GM12878 (cell line): ENCODE results near the gene GPR108. TPM values are rescaled to one million over a fixed set of nuclear protein-coding genes. Genes with fewer than 3 reads are reported as not detected.

Source experiments
- BCL3 ChIP-seq: IDR thresholded peaks from 2 replicates; pipeline ENCODE4 v1.6.1; 2011; ENCODE audit warnings: borderline replicate concordance, low read depth, mild to moderate bottlenecking, moderate library complexity, low read length; ENCODE audit not compliant: insufficient read depth, poor library complexity, severe bottlenecking
- IRF4 ChIP-seq: IDR thresholded peaks from 2 replicates; pipeline ENCODE4 v1.6.1; 2011; ENCODE audit warnings: low read depth, low read length
- KLF5 ChIP-seq: fragments of 450-650 bp; IDR thresholded peaks from 2 replicates; pipeline ENCODE4 v1.6.1; 2014; ENCODE audit warnings: mild to moderate bottlenecking; ENCODE audit not compliant: partially characterized antibody
- NR2C1 ChIP-seq: fragments of 450-650 bp; IDR thresholded peaks from 2 replicates; pipeline ENCODE4 v1.6.1; 2017; ENCODE audit warnings: antibody characterized with exemption, mild to moderate bottlenecking, moderate library complexity
- RELB ChIP-seq: fragments of 450-650 bp; IDR thresholded peaks from 2 replicates; pipeline ENCODE4 v1.6.1; 2017; ENCODE audit warnings: low read depth, mild to moderate bottlenecking, moderate library complexity
- SPI1 ChIP-seq: IDR thresholded peaks from 2 replicates; pipeline ENCODE4 v1.6.1; 2011; ENCODE audit warnings: low read depth, mild to moderate bottlenecking, low read length, moderate library complexity, borderline replicate concordance; ENCODE audit not compliant: insufficient read depth
- SRF ChIP-seq, 2 experiments: IDR thresholded peaks; 2 replicates each; pipeline ENCODE4 v1.6.1; 2011; ENCODE audit warnings: low read depth in 2 of 2, low read length in 2 of 2, mild to moderate bottlenecking in 1 of 2, moderate library complexity in 1 of 2
- ZBTB4 ChIP-seq: fragments of 450-650 bp; formaldehyde crosslinking; IDR thresholded peaks from 2 replicates; pipeline ENCODE4 v1.4.0; 2022; ENCODE audit warnings: mild to moderate bottlenecking, moderate library complexity
- polyA plus RNA-seq, 11 experiments: library from polyadenylated mRNA; depleted of rRNA in 4 of 11; unstranded in 6 of 11; stranded (reverse) in 5 of 11; fragments of >200 nt; fragmentation: Nextera tagmentation in 4 of 11; fragmentation: Illumina TruSeq in 1 of 11; extraction: Ambion mirVana in 4 of 11; extraction: Trizol in 1 of 11; gene quantifications; 1 replicate in 1 of 11; 2 replicates in 10 of 11; pipeline versions ENCODE4 v1.2.1 to v1.2.3, GENCODE V29; 2011 to 2016; ENCODE audit warnings: inconsistent platforms in 2 of 11, missing spikeins in 2 of 11, low read depth in 1 of 11
- total RNA-seq, 4 experiments: library from RNA; depleted of rRNA in 3 of 4; stranded (reverse); fragments of >200 nt in 3 of 4; fragmentation: Illumina TruSeq in 1 of 4; extraction: Trizol in 1 of 4; gene quantifications; 2 replicates each; pipeline versions ENCODE4 v1.2.1 to v1.2.3, GENCODE V29; 2013 to 2021

The GPR108 gene
- total and polyA plus RNA-seq, 10 of the 15 experiments (the other 5 are each of a cell fraction or from before 2014, with no cell fraction given) = 4.4 to 87.2 (median 57.1) TPM

GRCh38 chr19:6725513-6726231 lies 11.7 kb downstream of the GPR108 start (continued):
- TF ChIP-seq BCL3 = no peak
- TF ChIP-seq RELB = no peak
- no peak for TF ChIP-seq SPI1
- no peak for TF ChIP-seq ZBTB4
- TF ChIP-seq KLF5 = no peak
- TF ChIP-seq SRF (IDR thresholded peaks at IDR 0.05; ENCODE audit: low read depth in 2 of 2, low read length in 2 of 2) = no peak
- no peak for TF ChIP-seq IRF4
- no peak for TF ChIP-seq NR2C1
